BJ (cell line): Measurements from ENCODE around the gene AGER. TPM values are rescaled to one million over a fixed set of nuclear protein-coding genes. Genes with fewer than 3 reads are reported as not detected.

Experiments
- CTCF ChIA-PET: fragments of 350-600 bp; formaldehyde crosslinking; extraction: SDS; loops from one replicate; lab custom pipeline; 2021; ENCODE audit warnings: antibody characterized with exemption, inconsistent platforms; lab: Yijun Ruan, JAX
- POLR2A ChIA-PET: fragments of 300-600 bp; sonication (Branson Sonifier 250); formaldehyde crosslinking; extraction: SDS; loops from one replicate; lab custom pipeline; 2021; ENCODE audit warnings: antibody characterized with exemption; lab: Charles Lee
- DNase-seq: peaks from one replicate; pipeline ENCODE4 v3.0.0-alpha.2; 2011; ENCODE audit warnings: low read depth
- H3K27me3 ChIP-seq: 2 replicates; pipeline ENCODE4 v1.6.0; 2011; ENCODE audit warnings: low read length; ENCODE audit not compliant: control insufficient read depth, insufficient read depth
- H3K36me3 ChIP-seq: 2 replicates; pipeline ENCODE4 v1.5.1; 2011; ENCODE audit warnings: low read length; ENCODE audit not compliant: control insufficient read depth, insufficient read depth
- H3K4me3 ChIP-seq: 2 replicates; pipeline ENCODE4 v1.5.1; 2011; ENCODE audit warnings: low read depth, mild to moderate bottlenecking, control low read depth, low read length
- polyA plus RNA-seq: library from polyadenylated mRNA; depleted of rRNA; stranded (reverse); fragments of >200 nt; gene quantifications from 2 replicates; pipeline ENCODE4 v1.2.3, GENCODE V29; 2011
- TF ChIP-seq, protein P1 (sequence below): IDR thresholded peaks from 2 replicates; pipeline ENCODE4 v1.5.1; 2011; ENCODE audit warnings: low read depth, mild to moderate bottlenecking, control low read depth, inconsistent platforms, low read length, moderate library complexity; ENCODE audit not compliant: insufficient read depth

Gene AGER
- polyA plus RNA-seq, 1 experiment, result 2.6 TPM

GRCh38 chr6:32192608-32193039 lies 8.6 kb upstream of the AGER start, which contains the start of gene GPSM3:
GPSM3 (minus strand) TSS chr6:32192643; CDS start chr6:32192513, 130 bp downstream.
- POLR2A ChIA-PET, result no interaction called here
- TF ChIP-seq, protein P1, sequence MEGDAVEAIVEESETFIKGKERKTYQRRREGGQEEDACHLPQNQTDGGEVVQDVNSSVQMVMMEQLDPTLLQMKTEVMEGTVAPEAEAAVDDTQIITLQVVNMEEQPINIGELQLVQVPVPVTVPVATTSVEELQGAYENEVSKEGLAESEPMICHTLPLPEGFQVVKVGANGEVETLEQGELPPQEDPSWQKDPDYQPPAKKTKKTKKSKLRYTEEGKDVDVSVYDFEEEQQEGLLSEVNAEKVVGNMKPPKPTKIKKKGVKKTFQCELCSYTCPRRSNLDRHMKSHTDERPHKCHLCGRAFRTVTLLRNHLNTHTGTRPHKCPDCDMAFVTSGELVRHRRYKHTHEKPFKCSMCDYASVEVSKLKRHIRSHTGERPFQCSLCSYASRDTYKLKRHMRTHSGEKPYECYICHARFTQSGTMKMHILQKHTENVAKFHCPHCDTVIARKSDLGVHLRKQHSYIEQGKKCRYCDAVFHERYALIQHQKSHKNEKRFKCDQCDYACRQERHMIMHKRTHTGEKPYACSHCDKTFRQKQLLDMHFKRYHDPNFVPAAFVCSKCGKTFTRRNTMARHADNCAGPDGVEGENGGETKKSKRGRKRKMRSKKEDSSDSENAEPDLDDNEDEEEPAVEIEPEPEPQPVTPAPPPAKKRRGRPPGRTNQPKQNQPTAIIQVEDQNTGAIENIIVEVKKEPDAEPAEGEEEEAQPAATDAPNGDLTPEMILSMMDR, result no peak
- peak within 1 kb of the TSS; percentile 7; the same call in 1 of the 2 replicates for H3K4me3 ChIP-seq
- peaks cover 2% of the 10 kb centered on the region; the same call in 1 of the 2 replicates for H3K36me3 ChIP-seq
- CTCF ChIA-PET, result interaction anchor here (0.9 to 1.6 kb wide), 3 partner anchors 53 to 79 kb away, joined by 4 to 9 read pairs (median 6); no protein-coding TSS in a partner anchor
- no peak for DNase-seq
- H3K27me3 ChIP-seq, result no peaks in the 10 kb centered on the region

DNA sequence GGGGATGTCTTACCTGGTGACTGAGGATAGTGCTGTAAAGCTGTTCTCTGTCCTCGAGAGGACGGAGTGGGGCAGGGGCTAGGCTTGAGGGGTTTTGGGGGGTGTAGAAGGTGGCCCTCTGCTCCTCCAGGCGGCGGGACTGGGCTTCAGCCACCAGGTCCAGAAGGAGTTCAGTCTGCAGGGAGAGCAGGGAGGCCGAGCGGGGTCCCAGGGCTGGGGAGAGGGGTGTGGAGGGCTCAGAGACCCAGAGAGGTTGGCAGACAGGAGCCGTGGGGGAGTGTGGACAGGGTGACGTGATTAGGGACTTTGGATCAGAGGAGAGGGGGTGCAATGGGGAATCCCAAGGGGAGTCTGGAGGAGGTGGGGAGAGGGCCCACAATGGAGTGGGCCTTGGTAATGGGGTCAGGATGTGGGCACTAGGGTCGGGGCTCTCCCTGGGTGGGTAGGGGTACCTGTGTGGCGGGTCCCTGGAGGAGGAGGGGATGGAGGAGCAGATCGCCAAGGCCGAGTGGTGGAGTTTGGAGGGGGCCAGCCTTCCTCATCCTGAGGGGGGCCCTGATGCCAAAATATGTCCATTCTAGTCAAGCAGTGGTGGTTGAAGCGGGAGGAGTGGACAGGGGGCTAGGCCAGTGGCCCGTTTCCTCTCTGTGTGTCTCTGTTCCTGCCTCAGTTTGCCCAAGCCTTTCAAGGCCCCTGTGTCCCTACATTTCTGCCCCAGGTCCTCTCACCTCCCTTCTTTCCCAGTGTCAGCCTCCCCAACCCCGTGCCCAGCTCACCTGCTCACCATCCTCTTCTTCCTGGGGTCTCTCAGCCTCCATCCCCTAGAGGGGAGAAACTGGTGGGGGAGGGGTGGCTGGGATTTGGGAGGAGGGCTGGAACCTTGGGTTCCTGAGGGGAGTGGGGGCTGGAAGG lies 7.9 kb upstream of the AGER start:
- TF ChIP-seq, protein P1, result no peak
- ChIA-PET CTCF (interaction anchor here (1.5 to 2.1 kb wide), 3 partner anchors 15 to 73 kb away, joined by 6 to 9 read pairs (median 7); no protein-coding TSS in a partner anchor), POLR2A (no interaction called here)
- Histone ChIP-seq H3K27me3 (no peaks in the 10 kb centered on the region), H3K36me3 (peaks cover 3% of the 10 kb centered on the region; the same call in 1 of the 2 replicates), H3K4me3 (peak overlapping the region; percentile 7; the same call in 1 of the 2 replicates)
- no peak for DNase-seq

DNA sequence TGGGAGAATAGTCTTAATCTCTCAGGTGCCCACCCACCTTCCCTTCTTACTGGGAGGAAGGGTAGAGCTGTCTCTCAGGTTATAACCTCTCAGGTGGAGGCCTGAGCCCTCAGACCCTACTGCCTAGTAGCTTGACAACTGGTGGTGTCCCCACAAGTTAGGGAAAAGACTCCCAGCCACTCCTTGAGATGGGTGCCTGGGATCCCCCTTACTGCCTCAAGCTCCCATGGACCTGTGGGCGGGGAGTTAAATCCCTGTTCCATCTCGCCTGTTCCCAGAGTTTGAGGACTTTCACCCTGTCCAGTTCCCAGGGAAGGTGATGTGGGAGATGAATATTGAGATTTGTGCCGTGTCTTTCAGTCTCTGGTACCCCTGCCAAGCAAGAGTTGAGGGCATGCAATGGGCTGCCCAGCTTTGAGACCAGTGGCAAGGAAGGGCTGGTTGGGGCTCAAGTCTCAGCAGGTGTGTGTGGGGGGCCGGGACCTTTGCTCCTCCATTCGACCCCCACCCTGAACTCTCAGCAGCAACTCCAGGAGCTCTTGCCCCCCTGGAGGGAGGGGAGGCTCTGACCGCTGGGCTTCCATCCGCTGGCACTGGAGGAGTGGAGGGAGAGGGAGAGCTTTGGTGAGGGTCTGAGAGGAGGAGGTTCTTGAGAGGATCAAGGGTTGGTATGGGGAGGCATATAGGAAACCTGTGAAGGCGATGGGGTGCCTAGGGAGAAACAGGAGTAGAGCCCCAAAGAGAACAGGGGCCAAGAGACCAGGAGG lies 7.0 kb upstream of the AGER start:
- Histone ChIP-seq H3K4me3 (peak overlapping the region; percentile 74), H3K27me3 (no peaks in the 10 kb centered on the region), H3K36me3 (peaks cover 3% of the 10 kb centered on the region; the same call in 1 of the 2 replicates)
- ChIA-PET CTCF (interaction anchor here (0.6 to 2.1 kb wide), 2 partner anchors 14 to 562 kb away, joined by 3 to 7 read pairs; no protein-coding TSS in a partner anchor), POLR2A (interaction anchor here (0.6 to 1.4 kb wide), 2 partner anchors 329 to 781 kb away, joined by 4 read pairs; partner anchors contain the start of gene NEU1)
- DNase-seq, result no peak
- TF ChIP-seq, protein P1, result no peak

GRCh38 chr6:32190054-32190851 lies 6.2 kb upstream of the AGER start, which contains the start of gene PBX2:
PBX2 (minus strand) TSS chr6:32190202; CDS start chr6:32189915, 287 bp downstream.
- Histone ChIP-seq H3K27me3 (no peaks in the 10 kb centered on the region), H3K4me3 (peak within 1 kb of the TSS; percentile 74), H3K36me3 (peaks cover 3% of the 10 kb centered on the region; the same call in 1 of the 2 replicates)
- ChIA-PET POLR2A (interaction anchor here (0.6 to 1.4 kb wide), 5 partner anchors 13 to 781 kb away, joined by 4 to 6 read pairs (median 4); partner anchors contain the start of gene NEU1), CTCF (interaction anchor here (0.6 to 2.1 kb wide), 3 partner anchors 13 to 561 kb away, joined by 3 to 8 read pairs (median 7); no protein-coding TSS in a partner anchor)
- DNase-seq, result peak; percentile 38
- TF ChIP-seq, protein P1, result no peak
